ENCODE results near the gene ADAMTS18. TPM values are rescaled to one million over a fixed set of nuclear protein-coding genes. Genes with fewer than 3 reads are reported as not detected.

ADAMTS18 gene
- total and polyA plus RNA-seq, 2 donors (not counting 3 experiments of a cell fraction or from before 2014, with no cell fraction given) = 18.4 to 27.5 TPM

- dilution Hi-C loops (cut with MboI; ENCODE audit: extremely low pct_ligation_motif_present, low sequenced_read_pairs) = no loop called here
These were observed 7.2 kb upstream of the ADAMTS18 start for GRCh38 chr16:77442078-77442477.

More at GRCh38 chr16:77442078-77442477, 7.2 kb upstream of the ADAMTS18 start:
- TF ChIP-seq POLR2A (IDR thresholded peaks at IDR 0.05; ENCODE audit: low read depth, low read length) (no peak), GATA2 (IDR thresholded peaks at IDR 0.05; ENCODE audit: insufficient read depth, insufficient read length, low read depth, low read length) (no peak), FOS (IDR thresholded peaks at IDR 0.05; ENCODE audit: borderline replicate concordance, insufficient read depth, low read length) (no peak), CTCF (IDR thresholded peaks at IDR 0.05; ENCODE audit: extremely low read depth in 1 of 2, insufficient read depth in 1 of 2, low read depth in 1 of 2, low read length in 2 of 2) (no peak), JUN (IDR thresholded peaks at IDR 0.05; ENCODE audit: borderline replicate concordance, insufficient read depth, insufficient read length, low read depth) (no peak), MAX (IDR thresholded peaks at IDR 0.05; ENCODE audit: insufficient read depth, insufficient read length) (no peak), EZH2 (IDR thresholded peaks at IDR 0.05; ENCODE audit: borderline replicate concordance, low read depth, low read length, severe bottlenecking) (no peak), MYC (IDR thresholded peaks at IDR 0.05; ENCODE audit: low read depth, low read length) (no peak)
- DNase-seq (ENCODE audit: low read depth, low spot score) = no peak
- peaks cover 9% of the 10 kb centered on the region for H3K4me1 ChIP-seq (ENCODE audit: control insufficient read depth, extremely low read depth, insufficient read depth, low read length)
- no peaks in the 10 kb centered on the region for H3K79me2 ChIP-seq (ENCODE audit: control insufficient read depth, insufficient read depth, low read length)
- CTCF ChIA-PET = no interaction called here
- H3K9me1 ChIP-seq (replicated peaks; ENCODE audit: control insufficient read depth, extremely low read depth, insufficient read depth, low read length) = no peaks in the 10 kb centered on the region
- no peaks in the 10 kb centered on the region for H3K27me3 ChIP-seq (ENCODE audit: control insufficient read depth in 2 of 2, insufficient read depth in 2 of 2, low read length in 2 of 2)
- H3K9ac ChIP-seq (replicated peaks; ENCODE audit: extremely low read depth, insufficient read depth, low read length) = no peak overlapping the region
- no peaks in the 10 kb centered on the region for H4K20me1 ChIP-seq (replicated peaks; ENCODE audit: control insufficient read depth, extremely low read depth, insufficient read depth, low read length)
- no peak overlapping the region for H3K27ac ChIP-seq (ENCODE audit: insufficient read depth, low read depth, low read length)
- H3K4me2 ChIP-seq (ENCODE audit: insufficient read depth, low read length) = no peak overlapping the region
- no TSS peak for BruUV-seq (replicated peaks)
- no peaks in the 10 kb centered on the region for H3K9me3 ChIP-seq (replicated peaks; ENCODE audit: control insufficient read depth, insufficient read depth, low read length)
- H3K36me3 ChIP-seq (ENCODE audit: control insufficient read depth in 2 of 2, extremely low read depth in 1 of 2, insufficient read depth in 2 of 2, low read length in 2 of 2) = no peaks in the 10 kb centered on the region
- POLR2A ChIA-PET = no interaction called here
- intact Hi-C loops (cut with micrococcal nuclease) = no loop called here
- no peak for FAIRE-seq
- no peak overlapping the region for H2AFZ ChIP-seq (ENCODE audit: low read depth, low read length)
- H3K4me3 ChIP-seq (replicated peaks in 1 of 3; ENCODE audit: insufficient read depth in 1 of 3, low read depth in 1 of 3, low read length in 3 of 3) = no peak overlapping the region
